ENCODE results near the gene NCAN. TPM values are rescaled to one million over a fixed set of nuclear protein-coding genes. Genes with fewer than 3 reads are reported as not detected.

Gene NCAN
- total and polyA plus RNA-seq, 9 of the 15 experiments (the other 6 are each of a cell fraction or from before 2014, with no cell fraction given), result 0.04 TPM; not detected in 8

DNA sequence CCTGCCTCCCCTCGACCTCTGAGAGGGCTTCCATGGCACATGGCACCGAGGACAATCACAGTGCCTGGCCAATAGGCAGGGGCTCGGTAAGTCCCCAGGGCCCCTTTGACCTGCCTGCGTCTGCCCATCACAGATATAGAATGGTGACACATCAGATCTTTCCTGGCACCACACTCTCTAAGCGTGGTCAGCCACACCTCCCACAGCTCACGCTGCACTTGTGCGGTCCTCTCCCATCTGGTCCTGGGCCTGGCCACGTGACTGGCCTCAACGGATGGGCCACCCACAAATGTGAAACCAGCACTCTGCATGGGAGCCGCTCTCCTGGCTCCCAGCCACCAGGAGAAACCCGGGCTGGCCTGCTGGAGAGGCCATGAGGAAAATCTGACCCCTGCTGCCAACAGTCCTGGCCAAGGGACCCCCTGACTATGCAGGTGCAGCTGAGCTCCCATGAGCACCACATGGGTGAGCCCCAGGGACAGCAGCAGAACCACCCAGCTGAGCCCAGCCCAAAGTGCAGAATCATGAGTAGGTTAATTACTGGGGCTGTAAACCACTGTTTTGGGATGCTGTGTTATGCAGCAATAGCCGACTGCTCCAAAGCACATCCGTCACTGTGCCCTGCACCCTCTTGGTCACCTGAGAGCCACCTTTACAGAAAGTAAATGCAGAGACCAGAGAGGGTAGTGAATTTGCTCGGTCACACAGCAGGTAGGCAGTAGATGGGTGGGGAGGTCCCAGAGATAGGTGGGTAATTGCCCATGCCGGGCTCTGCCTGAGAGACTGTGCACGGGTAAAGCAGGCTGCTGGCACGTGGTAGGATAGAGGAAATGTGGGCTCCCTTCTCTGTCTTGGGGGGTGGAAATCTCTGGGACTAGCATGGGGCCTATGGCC is 32.0 kb upstream of the NCAN start (continued):
- no peak for TF ChIP-seq U2AF2 (optimal IDR thresholded peaks at IDR 0.05; ENCODE audit: low read depth, low read length)
- no peak for TF ChIP-seq SMARCA5 (IDR thresholded peaks at IDR 0.05)
- no peak for TF ChIP-seq ZNF778 (CRISPR knock-in tag; IDR thresholded peaks at IDR 0.05)
- no peak for TF ChIP-seq MBD2 (IDR thresholded peaks at IDR 0.05; ENCODE audit: borderline replicate concordance, low read depth)
- TF ChIP-seq, protein P1, sequence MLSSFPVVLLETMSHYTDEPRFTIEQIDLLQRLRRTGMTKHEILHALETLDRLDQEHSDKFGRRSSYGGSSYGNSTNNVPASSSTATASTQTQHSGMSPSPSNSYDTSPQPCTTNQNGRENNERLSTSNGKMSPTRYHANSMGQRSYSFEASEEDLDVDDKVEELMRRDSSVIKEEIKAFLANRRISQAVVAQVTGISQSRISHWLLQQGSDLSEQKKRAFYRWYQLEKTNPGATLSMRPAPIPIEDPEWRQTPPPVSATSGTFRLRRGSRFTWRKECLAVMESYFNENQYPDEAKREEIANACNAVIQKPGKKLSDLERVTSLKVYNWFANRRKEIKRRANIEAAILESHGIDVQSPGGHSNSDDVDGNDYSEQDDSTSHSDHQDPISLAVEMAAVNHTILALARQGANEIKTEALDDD (IDR thresholded peaks at IDR 0.05), result no peak
- TF ChIP-seq, protein P2, sequence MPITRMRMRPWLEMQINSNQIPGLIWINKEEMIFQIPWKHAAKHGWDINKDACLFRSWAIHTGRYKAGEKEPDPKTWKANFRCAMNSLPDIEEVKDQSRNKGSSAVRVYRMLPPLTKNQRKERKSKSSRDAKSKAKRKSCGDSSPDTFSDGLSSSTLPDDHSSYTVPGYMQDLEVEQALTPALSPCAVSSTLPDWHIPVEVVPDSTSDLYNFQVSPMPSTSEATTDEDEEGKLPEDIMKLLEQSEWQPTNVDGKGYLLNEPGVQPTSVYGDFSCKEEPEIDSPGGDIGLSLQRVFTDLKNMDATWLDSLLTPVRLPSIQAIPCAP (CRISPR knock-in tag; IDR thresholded peaks at IDR 0.05; ENCODE audit: borderline replicate concordance), result no peak
- no peak for TF ChIP-seq HDAC2 (IDR thresholded peaks at IDR 0.05)
- TF ChIP-seq, protein P3, sequence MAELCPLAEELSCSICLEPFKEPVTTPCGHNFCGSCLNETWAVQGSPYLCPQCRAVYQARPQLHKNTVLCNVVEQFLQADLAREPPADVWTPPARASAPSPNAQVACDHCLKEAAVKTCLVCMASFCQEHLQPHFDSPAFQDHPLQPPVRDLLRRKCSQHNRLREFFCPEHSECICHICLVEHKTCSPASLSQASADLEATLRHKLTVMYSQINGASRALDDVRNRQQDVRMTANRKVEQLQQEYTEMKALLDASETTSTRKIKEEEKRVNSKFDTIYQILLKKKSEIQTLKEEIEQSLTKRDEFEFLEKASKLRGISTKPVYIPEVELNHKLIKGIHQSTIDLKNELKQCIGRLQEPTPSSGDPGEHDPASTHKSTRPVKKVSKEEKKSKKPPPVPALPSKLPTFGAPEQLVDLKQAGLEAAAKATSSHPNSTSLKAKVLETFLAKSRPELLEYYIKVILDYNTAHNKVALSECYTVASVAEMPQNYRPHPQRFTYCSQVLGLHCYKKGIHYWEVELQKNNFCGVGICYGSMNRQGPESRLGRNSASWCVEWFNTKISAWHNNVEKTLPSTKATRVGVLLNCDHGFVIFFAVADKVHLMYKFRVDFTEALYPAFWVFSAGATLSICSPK (IDR thresholded peaks at IDR 0.05; ENCODE audit: borderline replicate concordance), result no peak
- no peak for TF ChIP-seq MIER1 (IDR thresholded peaks at IDR 0.05; ENCODE audit: low read depth)
- no peak for TF ChIP-seq E2F3 (CRISPR knock-in tag; IDR thresholded peaks at IDR 0.05)
- TF ChIP-seq, protein P4, sequence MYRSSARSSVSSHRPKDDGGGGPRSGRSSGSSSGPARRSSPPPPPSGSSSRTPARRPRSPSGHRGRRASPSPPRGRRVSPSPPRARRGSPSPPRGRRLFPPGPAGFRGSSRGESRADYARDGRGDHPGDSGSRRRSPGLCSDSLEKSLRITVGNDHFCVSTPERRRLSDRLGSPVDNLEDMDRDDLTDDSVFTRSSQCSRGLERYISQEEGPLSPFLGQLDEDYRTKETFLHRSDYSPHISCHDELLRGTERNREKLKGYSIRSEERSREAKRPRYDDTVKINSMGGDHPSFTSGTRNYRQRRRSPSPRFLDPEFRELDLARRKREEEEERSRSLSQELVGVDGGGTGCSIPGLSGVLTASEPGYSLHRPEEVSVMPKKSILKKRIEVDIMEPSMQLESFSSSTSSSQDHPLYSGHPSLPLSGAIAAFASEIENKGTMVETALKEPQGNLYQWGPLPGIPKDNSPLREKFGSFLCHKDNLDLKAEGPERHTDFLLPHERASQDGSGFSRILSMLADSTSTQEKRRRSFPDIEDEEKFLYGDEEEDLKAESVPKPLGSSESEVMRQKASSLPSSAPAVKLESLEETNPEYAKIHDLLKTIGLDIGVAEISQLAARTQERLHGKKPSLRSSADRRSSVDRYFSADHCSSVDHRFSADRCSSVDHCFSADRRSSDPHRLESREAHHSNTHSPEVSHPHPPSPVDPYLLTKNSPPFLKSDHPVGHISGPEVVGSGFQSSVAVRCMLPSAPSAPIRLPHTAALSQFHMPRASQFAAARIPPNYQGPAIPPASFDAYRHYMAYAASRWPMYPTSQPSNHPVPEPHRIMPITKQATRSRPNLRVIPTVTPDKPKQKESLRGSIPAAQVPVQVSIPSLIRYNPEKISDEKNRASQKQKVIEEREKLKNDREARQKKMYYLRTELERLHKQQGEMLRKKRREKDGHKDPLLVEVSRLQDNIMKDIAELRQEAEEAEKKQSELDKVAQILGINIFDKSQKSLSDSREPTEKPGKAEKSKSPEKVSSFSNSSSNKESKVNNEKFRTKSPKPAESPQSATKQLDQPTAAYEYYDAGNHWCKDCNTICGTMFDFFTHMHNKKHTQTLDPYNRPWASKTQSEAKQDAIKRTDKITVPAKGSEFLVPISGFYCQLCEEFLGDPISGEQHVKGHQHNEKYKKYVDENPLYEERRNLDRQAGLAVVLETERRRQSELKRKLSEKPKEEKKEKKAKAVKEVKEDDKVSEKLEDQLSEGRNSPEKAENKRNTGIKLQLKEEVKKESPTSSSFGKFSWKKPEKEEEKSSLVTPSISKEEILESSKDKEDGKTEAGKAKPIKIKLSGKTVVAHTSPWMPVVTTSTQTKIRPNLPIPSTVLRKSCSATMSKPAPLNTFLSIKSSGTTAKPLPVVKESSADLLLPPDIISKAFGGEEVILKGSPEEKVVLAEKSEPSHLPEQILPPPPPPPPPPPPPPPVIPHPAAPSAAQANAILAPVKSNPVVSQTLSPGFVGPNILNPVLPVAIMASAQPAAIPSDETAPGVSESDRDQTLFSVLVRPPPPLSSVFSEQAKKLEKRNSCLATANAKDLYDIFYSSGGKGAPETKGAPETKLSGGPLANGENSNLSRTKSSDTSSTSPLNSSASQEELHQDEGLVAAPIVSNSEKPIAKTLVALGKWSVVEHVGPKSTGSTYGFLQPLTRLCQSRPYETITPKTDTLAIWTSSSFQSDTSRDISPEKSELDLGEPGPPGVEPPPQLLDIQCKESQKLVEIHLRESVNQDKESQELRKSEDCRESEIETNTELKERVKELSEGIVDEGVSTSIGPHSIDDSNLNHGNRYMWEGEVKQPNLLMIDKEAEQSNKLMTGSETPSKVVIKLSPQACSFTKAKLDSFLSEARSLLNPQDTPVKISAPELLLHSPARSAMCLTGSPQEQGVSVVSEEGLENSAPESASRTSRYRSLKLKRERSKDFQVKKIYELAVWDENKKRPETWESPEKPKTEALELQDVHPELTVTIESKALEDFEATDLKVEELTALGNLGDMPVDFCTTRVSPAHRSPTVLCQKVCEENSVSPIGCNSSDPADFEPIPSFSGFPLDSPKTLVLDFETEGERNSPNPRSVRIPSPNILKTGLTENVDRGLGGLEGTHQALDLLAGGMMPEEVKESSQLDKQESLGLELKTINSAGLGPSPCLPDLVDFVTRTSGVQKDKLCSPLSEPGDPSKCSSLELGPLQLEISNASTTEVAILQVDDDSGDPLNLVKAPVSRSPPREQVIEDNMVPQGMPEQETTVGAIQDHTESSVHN (IDR thresholded peaks at IDR 0.05; ENCODE audit: borderline replicate concordance in 1 of 2, low read depth in 1 of 2), result no peak
- no peak for TF ChIP-seq NFRKB (IDR thresholded peaks at IDR 0.05; ENCODE audit: low read depth)
- TF ChIP-seq SAP30 (IDR thresholded peaks at IDR 0.05; ENCODE audit: borderline replicate concordance, insufficient read depth, low read depth, low read length, poor library complexity, severe bottlenecking), result no peak
- no peak for TF ChIP-seq KDM5B (IDR thresholded peaks at IDR 0.05; ENCODE audit: insufficient replicate concordance, low read depth, low read length)
- TF ChIP-seq SRSF3 (IDR thresholded peaks at IDR 0.05; ENCODE audit: insufficient read depth, low read length), result no peak

Data from K562 (cell line).